ENCODE measurements around the gene ATP8A2.

- TF ChIP-seq, protein P1, sequence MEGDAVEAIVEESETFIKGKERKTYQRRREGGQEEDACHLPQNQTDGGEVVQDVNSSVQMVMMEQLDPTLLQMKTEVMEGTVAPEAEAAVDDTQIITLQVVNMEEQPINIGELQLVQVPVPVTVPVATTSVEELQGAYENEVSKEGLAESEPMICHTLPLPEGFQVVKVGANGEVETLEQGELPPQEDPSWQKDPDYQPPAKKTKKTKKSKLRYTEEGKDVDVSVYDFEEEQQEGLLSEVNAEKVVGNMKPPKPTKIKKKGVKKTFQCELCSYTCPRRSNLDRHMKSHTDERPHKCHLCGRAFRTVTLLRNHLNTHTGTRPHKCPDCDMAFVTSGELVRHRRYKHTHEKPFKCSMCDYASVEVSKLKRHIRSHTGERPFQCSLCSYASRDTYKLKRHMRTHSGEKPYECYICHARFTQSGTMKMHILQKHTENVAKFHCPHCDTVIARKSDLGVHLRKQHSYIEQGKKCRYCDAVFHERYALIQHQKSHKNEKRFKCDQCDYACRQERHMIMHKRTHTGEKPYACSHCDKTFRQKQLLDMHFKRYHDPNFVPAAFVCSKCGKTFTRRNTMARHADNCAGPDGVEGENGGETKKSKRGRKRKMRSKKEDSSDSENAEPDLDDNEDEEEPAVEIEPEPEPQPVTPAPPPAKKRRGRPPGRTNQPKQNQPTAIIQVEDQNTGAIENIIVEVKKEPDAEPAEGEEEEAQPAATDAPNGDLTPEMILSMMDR (IDR thresholded peaks at IDR 0.05): no peak
- TF ChIP-seq EP300 (IDR thresholded peaks at IDR 0.05) (no peak), POLR2A (IDR thresholded peaks at IDR 0.05) (no peak), POLR2AphosphoS5 (IDR thresholded peaks at IDR 0.05) (no peak)
These were observed 357.4 kb downstream of the ATP8A2 start for GRCh38 chr13:25729201-25729600.

All from upper lobe of left lung (tissue), 4 donors.